ENCODE measurements around the gene KPNA6. TPM values are rescaled to one million over a fixed set of nuclear protein-coding genes. Genes with fewer than 3 reads are reported as not detected.

KPNA6 gene
- total and polyA plus RNA-seq, 2 of the 13 experiments (the other 11 are each of a cell fraction or from before 2014, with no cell fraction given): 22.0 to 47.5 TPM

DNA sequence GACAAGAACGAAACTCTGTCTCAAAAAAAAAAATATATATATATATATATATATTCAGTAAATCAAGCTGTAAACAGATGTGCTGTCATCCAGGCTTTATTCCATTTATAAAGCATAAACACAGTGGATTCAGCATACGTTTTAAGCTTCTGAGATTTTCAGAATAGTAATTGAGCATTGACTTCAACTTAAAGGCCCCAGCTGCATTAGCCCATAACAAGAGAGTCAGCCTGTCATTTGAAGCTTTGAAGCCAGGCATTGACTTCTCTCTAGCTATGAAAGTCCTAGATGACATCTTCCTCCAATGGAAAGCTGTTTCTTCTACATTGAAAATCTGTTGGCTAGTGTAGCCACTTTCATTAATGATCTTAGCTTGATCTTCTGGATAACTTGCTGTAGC lies 6.6 kb downstream of the KPNA6 start:
- peaks cover 20% of the 10 kb centered on the region for H3K4me1 ChIP-seq (ENCODE audit: insufficient read depth, low read length)
- WGBS (ENCODE audit: low lambda C conversion rate): 96% methylated on average over 2 of the region's 2 CpGs
- CTCF ChIA-PET (ENCODE audit: low intra/inter-chr PET ratio, low total read pairs): no interaction called here
- no peak for TF ChIP-seq POLR2A (IDR thresholded peaks at IDR 0.05; ENCODE audit: insufficient read depth in 1 of 2, low read depth in 2 of 2, low read length in 2 of 2)
- TF ChIP-seq, protein P1, sequence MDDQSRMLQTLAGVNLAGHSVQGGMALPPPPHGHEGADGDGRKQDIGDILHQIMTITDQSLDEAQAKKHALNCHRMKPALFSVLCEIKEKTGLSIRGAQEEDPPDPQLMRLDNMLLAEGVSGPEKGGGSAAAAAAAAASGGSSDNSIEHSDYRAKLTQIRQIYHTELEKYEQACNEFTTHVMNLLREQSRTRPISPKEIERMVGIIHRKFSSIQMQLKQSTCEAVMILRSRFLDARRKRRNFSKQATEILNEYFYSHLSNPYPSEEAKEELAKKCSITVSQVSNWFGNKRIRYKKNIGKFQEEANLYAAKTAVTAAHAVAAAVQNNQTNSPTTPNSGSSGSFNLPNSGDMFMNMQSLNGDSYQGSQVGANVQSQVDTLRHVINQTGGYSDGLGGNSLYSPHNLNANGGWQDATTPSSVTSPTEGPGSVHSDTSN (CRISPR knock-in tag; IDR thresholded peaks at IDR 0.05; ENCODE audit: borderline replicate concordance): no peak
- TF ChIP-seq IRF2 (CRISPR knock-in tag; IDR thresholded peaks at IDR 0.05): no peak
- TF ChIP-seq, protein P2, sequence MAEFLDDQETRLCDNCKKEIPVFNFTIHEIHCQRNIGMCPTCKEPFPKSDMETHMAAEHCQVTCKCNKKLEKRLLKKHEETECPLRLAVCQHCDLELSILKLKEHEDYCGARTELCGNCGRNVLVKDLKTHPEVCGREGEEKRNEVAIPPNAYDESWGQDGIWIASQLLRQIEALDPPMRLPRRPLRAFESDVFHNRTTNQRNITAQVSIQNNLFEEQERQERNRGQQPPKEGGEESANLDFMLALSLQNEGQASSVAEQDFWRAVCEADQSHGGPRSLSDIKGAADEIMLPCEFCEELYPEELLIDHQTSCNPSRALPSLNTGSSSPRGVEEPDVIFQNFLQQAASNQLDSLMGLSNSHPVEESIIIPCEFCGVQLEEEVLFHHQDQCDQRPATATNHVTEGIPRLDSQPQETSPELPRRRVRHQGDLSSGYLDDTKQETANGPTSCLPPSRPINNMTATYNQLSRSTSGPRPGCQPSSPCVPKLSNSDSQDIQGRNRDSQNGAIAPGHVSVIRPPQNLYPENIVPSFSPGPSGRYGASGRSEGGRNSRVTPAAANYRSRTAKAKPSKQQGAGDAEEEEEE (CRISPR knock-in tag; IDR thresholded peaks at IDR 0.05; ENCODE audit: borderline replicate concordance): no peak
- H2AFZ ChIP-seq (ENCODE audit: low read length): no peak overlapping the region
- intact Hi-C loops (cut with micrococcal nuclease; ENCODE audit: unreplicated experiment): no loop called here
- H3K27ac ChIP-seq (ENCODE audit: extremely low read length, insufficient read depth, low read length): no peak overlapping the region
- FAIRE-seq (no peak), DNase-seq (ENCODE audit: low spot score) (no peak), ATAC-seq (no peak)
- peaks cover 84% of the 10 kb centered on the region for H3K79me2 ChIP-seq (ENCODE audit: insufficient read depth, low read length)
- H3K4me3 ChIP-seq (replicated peaks in 1 of 3; ENCODE audit: insufficient read depth in 1 of 3, low read depth in 2 of 3, low read length in 3 of 3): no peak overlapping the region
- H3K36me3 ChIP-seq (replicated peaks in 1 of 2; ENCODE audit: control insufficient read depth in 1 of 2, insufficient read depth in 2 of 2, low read length in 2 of 2): peaks cover 4 to 8% of the 10 kb centered on the region in 2 experiments; a peak in 2 of 5 replicates
- H3K4me2 ChIP-seq (ENCODE audit: low read depth, low read length): no peak overlapping the region
- POLR2A ChIA-PET: no interaction called here
- H4K20me1 ChIP-seq (ENCODE audit: insufficient read depth, low read length): peaks cover 19% of the 10 kb centered on the region; the same call in 1 of the 2 replicates
- no TSS peak for BruUV-seq (replicated peaks)
- H3K27me3 ChIP-seq (ENCODE audit: control insufficient read depth in 1 of 2, insufficient read depth in 2 of 2, low read length in 2 of 2): no peaks in the 10 kb centered on the region
- no peaks in the 10 kb centered on the region for H3K9me3 ChIP-seq (ENCODE audit: low read length)
- H3K9ac ChIP-seq (ENCODE audit: insufficient read depth, low read depth, low read length): no peak overlapping the region
- in situ Hi-C loops (cut with HindIII; ENCODE audit: extremely low pct_ligation_motif_present, low pct_unique_long_range_greater_than_20kb): no loop called here

DNA sequence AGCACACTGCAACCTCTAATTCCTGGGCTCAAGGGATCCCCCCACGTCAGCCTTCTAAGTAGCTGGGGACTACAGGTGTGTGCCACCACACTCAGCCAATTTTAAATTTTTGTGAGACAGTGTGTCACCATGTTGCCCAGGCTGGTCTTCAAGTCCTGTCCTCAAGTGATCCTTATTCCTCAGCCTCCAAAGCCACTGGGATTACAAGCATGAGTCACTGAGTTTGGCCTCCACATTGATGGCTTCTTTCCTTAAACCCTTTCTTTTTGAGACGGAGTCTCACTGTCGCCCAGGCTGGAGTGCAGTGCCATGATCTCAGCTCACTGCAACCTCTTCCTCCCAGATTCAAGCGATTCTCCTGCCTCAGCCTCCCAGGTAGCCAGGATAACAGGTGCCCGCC lies 7.6 kb downstream of the KPNA6 start:
- no peak overlapping the region for H3K27ac ChIP-seq (ENCODE audit: extremely low read length, insufficient read depth, low read length)
- H3K79me2 ChIP-seq (ENCODE audit: insufficient read depth, low read length): peaks cover 81% of the 10 kb centered on the region
- 96% methylated on average over 5 of the region's 5 CpGs for WGBS (ENCODE audit: low lambda C conversion rate)
- no TSS peak for BruUV-seq (replicated peaks)
- intact Hi-C loops (cut with micrococcal nuclease; ENCODE audit: unreplicated experiment): no loop called here
- H3K4me2 ChIP-seq (ENCODE audit: low read depth, low read length): no peak overlapping the region
- H2AFZ ChIP-seq (ENCODE audit: low read length): no peak overlapping the region
- H3K4me3 ChIP-seq (replicated peaks in 1 of 3; ENCODE audit: insufficient read depth in 1 of 3, low read depth in 2 of 3, low read length in 3 of 3): no peak overlapping the region
- H3K27me3 ChIP-seq (ENCODE audit: control insufficient read depth in 1 of 2, insufficient read depth in 2 of 2, low read length in 2 of 2): no peaks in the 10 kb centered on the region
- CTCF ChIA-PET (ENCODE audit: low intra/inter-chr PET ratio, low total read pairs): no interaction called here
- FAIRE-seq (no peak), DNase-seq (ENCODE audit: low spot score) (no peak), ATAC-seq (no peak)
- H3K9ac ChIP-seq (ENCODE audit: insufficient read depth, low read depth, low read length): no peak overlapping the region
- in situ Hi-C loops (cut with HindIII; ENCODE audit: extremely low pct_ligation_motif_present, low pct_unique_long_range_greater_than_20kb): no loop called here
- peaks cover 9% of the 10 kb centered on the region for H3K4me1 ChIP-seq (ENCODE audit: insufficient read depth, low read length)
- H4K20me1 ChIP-seq (ENCODE audit: insufficient read depth, low read length): peaks cover 15% of the 10 kb centered on the region; the same call in 1 of the 2 replicates
- H3K36me3 ChIP-seq (replicated peaks in 1 of 2; ENCODE audit: control insufficient read depth in 1 of 2, insufficient read depth in 2 of 2, low read length in 2 of 2): peaks cover 4 to 7% of the 10 kb centered on the region in 2 experiments; a peak in 2 of 5 replicates
- POLR2A ChIA-PET: no interaction called here
- H3K9me3 ChIP-seq (ENCODE audit: low read length): no peaks in the 10 kb centered on the region
- TF ChIP-seq ZFP1 (CRISPR knock-in tag; IDR thresholded peaks at IDR 0.05) (no peak), MZF1 (CRISPR knock-in tag; IDR thresholded peaks at IDR 0.05; ENCODE audit: borderline replicate concordance) (no peak)
- TF ChIP-seq, protein P3, sequence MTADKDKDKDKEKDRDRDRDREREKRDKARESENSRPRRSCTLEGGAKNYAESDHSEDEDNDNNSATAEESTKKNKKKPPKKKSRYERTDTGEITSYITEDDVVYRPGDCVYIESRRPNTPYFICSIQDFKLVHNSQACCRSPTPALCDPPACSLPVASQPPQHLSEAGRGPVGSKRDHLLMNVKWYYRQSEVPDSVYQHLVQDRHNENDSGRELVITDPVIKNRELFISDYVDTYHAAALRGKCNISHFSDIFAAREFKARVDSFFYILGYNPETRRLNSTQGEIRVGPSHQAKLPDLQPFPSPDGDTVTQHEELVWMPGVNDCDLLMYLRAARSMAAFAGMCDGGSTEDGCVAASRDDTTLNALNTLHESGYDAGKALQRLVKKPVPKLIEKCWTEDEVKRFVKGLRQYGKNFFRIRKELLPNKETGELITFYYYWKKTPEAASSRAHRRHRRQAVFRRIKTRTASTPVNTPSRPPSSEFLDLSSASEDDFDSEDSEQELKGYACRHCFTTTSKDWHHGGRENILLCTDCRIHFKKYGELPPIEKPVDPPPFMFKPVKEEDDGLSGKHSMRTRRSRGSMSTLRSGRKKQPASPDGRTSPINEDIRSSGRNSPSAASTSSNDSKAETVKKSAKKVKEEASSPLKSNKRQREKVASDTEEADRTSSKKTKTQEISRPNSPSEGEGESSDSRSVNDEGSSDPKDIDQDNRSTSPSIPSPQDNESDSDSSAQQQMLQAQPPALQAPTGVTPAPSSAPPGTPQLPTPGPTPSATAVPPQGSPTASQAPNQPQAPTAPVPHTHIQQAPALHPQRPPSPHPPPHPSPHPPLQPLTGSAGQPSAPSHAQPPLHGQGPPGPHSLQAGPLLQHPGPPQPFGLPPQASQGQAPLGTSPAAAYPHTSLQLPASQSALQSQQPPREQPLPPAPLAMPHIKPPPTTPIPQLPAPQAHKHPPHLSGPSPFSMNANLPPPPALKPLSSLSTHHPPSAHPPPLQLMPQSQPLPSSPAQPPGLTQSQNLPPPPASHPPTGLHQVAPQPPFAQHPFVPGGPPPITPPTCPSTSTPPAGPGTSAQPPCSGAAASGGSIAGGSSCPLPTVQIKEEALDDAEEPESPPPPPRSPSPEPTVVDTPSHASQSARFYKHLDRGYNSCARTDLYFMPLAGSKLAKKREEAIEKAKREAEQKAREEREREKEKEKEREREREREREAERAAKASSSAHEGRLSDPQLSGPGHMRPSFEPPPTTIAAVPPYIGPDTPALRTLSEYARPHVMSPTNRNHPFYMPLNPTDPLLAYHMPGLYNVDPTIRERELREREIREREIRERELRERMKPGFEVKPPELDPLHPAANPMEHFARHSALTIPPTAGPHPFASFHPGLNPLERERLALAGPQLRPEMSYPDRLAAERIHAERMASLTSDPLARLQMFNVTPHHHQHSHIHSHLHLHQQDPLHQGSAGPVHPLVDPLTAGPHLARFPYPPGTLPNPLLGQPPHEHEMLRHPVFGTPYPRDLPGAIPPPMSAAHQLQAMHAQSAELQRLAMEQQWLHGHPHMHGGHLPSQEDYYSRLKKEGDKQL (CRISPR knock-in tag; IDR thresholded peaks at IDR 0.05; ENCODE audit: low read depth): no peak
- TF ChIP-seq, protein P4, sequence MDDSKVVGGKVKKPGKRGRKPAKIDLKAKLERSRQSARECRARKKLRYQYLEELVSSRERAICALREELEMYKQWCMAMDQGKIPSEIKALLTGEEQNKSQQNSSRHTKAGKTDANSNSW (CRISPR knock-in tag; IDR thresholded peaks at IDR 0.05; ENCODE audit: borderline replicate concordance): no peak
